Stimulated activated naive CD8-positive, alpha-beta T cell treated with anti-CD3 and anti-CD28 coated beads, Interleukin-15, Interleukin-2, amounts not matched to agents 100 ng/mL and 50 ng/mL, for 24 hours (primary cell): Measurements from ENCODE around the gene DLG4.

Source experiments
- H3K27ac Mint-ChIP-seq: one replicate; pipeline ENCODE4 v1.8.0; 2021; ENCODE audit warnings: mild to moderate bottlenecking, mixed read lengths
- H3K27me3 Mint-ChIP-seq: one replicate; pipeline ENCODE4 v1.8.0; 2021; ENCODE audit warnings: mixed read lengths
- H3K36me3 Mint-ChIP-seq: one replicate; pipeline ENCODE4 v1.8.0; 2021; ENCODE audit warnings: low read depth, mixed read lengths
- H3K4me1 Mint-ChIP-seq: one replicate; pipeline ENCODE4 v1.8.0; 2021; ENCODE audit warnings: low read depth, mixed read lengths
- H3K4me3 Mint-ChIP-seq: one replicate; pipeline ENCODE4 v1.8.0; 2021; ENCODE audit warnings: mild to moderate bottlenecking, mixed read lengths
- H3K9me3 Mint-ChIP-seq: one replicate; pipeline ENCODE4 v1.8.0; 2021; ENCODE audit warnings: mixed read lengths

The DLG4 gene

GRCh38 chr17:7239091-7240027 lies 19.7 kb upstream of the DLG4 start, which contains the start of gene PHF23:
Gene PHF23 (minus strand): TSS chr17:7239457. CDS start chr17:7239279, 178 bp downstream.
- H3K4me3 Mint-ChIP-seq, result peak within 1 kb of the TSS; percentile 94
- H3K36me3 Mint-ChIP-seq, result peaks cover 56% of the 10 kb centered on the region
- no peaks in the 10 kb centered on the region for H3K27me3 Mint-ChIP-seq
- H3K4me1 Mint-ChIP-seq, result peaks cover 71% of the 10 kb centered on the region
- no peaks in the 10 kb centered on the region for H3K9me3 Mint-ChIP-seq
- peak within 1 kb of the TSS; percentile 95 for H3K27ac Mint-ChIP-seq

GRCh38 chr17:7238420-7239090 lies 18.9 kb upstream of the DLG4 start:
- Mint-ChIP-seq H3K9me3 (no peaks in the 10 kb centered on the region), H3K27ac (peak overlapping the region; percentile 95), H3K36me3 (peaks cover 48% of the 10 kb centered on the region), H3K27me3 (no peaks in the 10 kb centered on the region), H3K4me3 (peak overlapping the region; percentile 94), H3K4me1 (peaks cover 76% of the 10 kb centered on the region)

DNA sequence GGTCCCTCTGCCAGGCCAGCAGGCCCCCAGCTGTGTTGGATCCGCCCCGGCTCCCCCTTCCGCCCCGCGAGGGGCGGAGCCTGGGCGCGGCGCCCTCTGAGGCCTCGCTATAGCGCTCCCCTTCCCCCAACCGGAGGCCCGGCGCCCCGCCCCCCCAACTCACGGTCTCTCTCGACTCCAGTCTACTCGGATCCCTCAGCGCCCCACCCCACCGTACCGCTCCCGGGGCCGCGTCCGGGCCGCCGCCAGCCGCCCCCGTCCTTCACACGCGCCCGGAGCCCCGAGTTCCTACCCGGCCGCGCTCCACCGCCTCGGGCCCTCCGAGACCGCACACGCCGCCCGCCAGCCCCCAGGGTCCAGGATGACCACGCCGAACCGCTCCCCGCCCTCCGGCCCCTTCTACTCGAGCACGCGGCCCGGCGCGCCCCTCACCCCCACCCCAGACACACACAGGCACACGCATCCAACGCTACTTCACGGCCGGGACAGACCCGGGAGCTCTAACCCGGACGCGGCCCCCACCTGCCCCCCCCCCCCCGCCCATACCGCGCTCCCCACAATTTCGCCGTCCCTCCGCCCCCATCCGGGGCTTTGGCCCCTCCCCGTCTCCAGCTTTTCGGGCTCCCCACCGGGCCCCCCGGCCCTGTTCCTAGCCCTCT lies 18.3 kb upstream of the DLG4 start:
- Mint-ChIP-seq H3K27ac (peak overlapping the region; percentile 84), H3K9me3 (no peaks in the 10 kb centered on the region), H3K4me1 (peaks cover 76% of the 10 kb centered on the region), H3K27me3 (no peaks in the 10 kb centered on the region), H3K4me3 (peak overlapping the region; percentile 94), H3K36me3 (peaks cover 47% of the 10 kb centered on the region)

DNA sequence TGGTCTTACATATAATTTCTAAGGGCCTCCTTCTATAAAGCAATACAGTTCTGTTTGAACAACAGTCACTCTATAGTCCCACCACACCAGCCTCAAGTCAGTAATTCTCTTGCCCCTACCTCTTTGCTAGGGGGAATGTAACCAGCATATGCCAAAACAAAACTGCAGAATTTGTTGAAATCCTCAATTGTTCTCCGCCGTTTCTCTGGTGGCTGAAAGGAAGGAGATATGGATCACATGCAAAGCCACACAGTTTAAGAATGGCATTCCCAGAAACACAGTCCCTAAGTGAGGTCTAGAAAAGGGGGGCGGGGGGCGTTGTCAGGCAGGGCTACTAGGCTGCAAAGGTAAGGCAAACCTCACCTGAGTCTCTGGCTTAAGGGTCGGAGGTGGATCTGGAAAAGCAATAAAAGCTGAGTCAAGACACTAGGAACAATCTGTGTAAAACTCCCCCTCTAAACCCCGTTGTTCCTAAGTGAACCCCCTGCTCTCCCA lies 17.7 kb upstream of the DLG4 start:
- no peaks in the 10 kb centered on the region for H3K9me3 Mint-ChIP-seq
- H3K36me3 Mint-ChIP-seq, result peaks cover 45% of the 10 kb centered on the region
- peak overlapping the region; percentile 94 for H3K4me3 Mint-ChIP-seq
- no peaks in the 10 kb centered on the region for H3K27me3 Mint-ChIP-seq
- H3K27ac Mint-ChIP-seq, result peak overlapping the region; percentile 84
- H3K4me1 Mint-ChIP-seq, result peaks cover 76% of the 10 kb centered on the region

GRCh38 chr17:7236808-7237207 lies 17.2 kb upstream of the DLG4 start:
- Mint-ChIP-seq H3K36me3 (peaks cover 50% of the 10 kb centered on the region), H3K4me3 (peak overlapping the region; percentile 94), H3K4me1 (peaks cover 76% of the 10 kb centered on the region), H3K27me3 (no peaks in the 10 kb centered on the region), H3K9me3 (no peaks in the 10 kb centered on the region), H3K27ac (peak overlapping the region; percentile 84)

GRCh38 chr17:7235693-7236665 lies 16.3 kb upstream of the DLG4 start:
- Mint-ChIP-seq H3K4me3 (peak overlapping the region; percentile 95), H3K36me3 (peaks cover 46% of the 10 kb centered on the region), H3K4me1 (peaks cover 69% of the 10 kb centered on the region), H3K27ac (peak overlapping the region; percentile 70), H3K27me3 (no peaks in the 10 kb centered on the region), H3K9me3 (no peaks in the 10 kb centered on the region)

DNA sequence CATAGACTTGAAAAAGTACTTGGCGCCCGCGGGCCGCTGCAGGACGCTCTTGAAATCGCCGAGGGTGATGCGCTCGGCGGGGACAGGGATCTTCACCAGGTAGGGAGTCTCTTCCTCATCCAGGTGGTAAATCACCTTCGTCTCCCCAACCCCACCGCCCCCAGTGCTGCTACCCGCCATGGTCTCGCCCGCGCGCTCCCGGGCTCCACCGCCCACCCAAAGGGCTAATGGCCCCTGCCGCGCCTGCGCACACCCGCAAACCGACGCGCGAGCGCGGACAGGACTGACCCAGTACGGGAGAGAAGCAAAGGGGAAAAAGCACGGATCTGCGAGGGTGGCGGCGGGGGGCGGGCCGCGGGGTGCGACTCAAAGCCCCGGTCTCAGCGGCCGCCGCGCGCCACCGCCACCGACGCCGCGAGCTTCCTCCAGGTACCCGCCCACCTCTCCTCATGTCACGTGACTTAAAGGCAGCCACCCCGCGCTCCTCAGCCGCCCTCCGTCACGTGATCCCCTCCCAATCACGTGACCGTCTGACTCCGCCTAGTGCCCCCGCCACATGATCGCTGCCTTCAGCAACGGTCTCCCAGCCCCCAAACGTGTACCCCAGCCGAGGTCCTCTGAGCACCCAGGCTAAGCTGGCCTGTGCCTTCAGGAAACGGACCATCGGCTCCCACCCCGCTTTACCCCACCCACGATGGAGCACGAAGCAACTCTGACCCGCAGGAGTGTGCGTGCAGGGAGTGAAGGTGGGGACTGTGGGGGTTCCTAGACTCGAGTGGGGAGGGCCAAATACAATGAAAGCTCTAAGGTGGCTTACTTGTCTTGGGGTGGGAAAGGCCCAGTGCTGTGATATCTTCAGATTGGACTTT lies 14.7 kb upstream of the DLG4 start, which contains the start of gene DVL2:
TSS of gene DVL2 (minus strand) at position 435 of the 869 bp plus-strand sequence. CDS start at position 180, 255 bp downstream.
- H3K9me3 Mint-ChIP-seq, result no peaks in the 10 kb centered on the region
- H3K4me3 Mint-ChIP-seq, result peak within 1 kb of the TSS; percentile 95
- H3K36me3 Mint-ChIP-seq, result peaks cover 43% of the 10 kb centered on the region
- no peaks in the 10 kb centered on the region for H3K27me3 Mint-ChIP-seq
- peak within 1 kb of the TSS; percentile 92 for H3K27ac Mint-ChIP-seq
- peaks cover 55% of the 10 kb centered on the region for H3K4me1 Mint-ChIP-seq

DNA sequence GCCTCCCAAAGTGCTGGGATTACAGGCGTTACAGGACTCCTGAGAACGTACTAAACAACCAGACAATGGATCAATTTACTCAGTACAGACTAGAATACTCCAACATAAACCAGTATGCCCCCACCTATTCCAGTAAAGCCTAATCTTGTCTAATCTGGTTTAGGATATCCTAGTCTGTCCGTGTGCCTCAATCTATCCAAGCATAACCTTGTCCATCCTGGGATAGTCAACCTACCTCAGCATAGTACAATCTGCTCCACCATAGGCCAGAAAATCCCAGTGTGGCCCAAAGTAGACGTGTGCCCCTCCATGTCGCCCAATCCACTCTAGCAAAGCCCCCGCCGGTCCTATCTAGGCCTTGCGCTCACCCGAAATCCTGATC lies 14.1 kb upstream of the DLG4 start:
- peaks cover 61% of the 10 kb centered on the region for H3K4me1 Mint-ChIP-seq
- peak overlapping the region; percentile 92 for H3K27ac Mint-ChIP-seq
- H3K9me3 Mint-ChIP-seq, result no peaks in the 10 kb centered on the region
- peak overlapping the region; percentile 95 for H3K4me3 Mint-ChIP-seq
- H3K36me3 Mint-ChIP-seq, result peaks cover 49% of the 10 kb centered on the region
- no peaks in the 10 kb centered on the region for H3K27me3 Mint-ChIP-seq

DNA sequence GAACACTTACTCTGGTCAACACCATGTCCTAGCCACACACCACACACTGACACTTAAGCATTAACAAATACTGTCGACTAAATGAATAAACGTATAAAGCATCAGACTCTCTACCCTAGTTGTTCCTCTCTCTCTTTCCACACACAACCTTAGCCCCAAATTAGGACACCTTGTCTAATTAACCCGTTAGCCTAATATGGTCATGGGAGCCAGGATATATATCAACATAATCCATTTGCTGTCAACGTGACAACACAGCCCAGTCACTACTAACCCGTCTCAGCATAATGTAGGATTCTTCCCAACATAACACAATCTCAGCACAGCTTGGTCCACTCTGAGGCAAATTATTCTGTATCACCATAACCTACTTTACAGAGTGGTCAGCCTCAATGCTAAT lies 12.5 kb upstream of the DLG4 start:
- no peaks in the 10 kb centered on the region for H3K27me3 Mint-ChIP-seq
- H3K4me3 Mint-ChIP-seq, result peak overlapping the region; percentile 95
- H3K4me1 Mint-ChIP-seq, result peaks cover 66% of the 10 kb centered on the region
- peaks cover 56% of the 10 kb centered on the region for H3K36me3 Mint-ChIP-seq
- H3K27ac Mint-ChIP-seq, result peak overlapping the region; percentile 28
- H3K9me3 Mint-ChIP-seq, result no peaks in the 10 kb centered on the region

GRCh38 chr17:7229504-7229903 lies 9.9 kb upstream of the DLG4 start:
- Mint-ChIP-seq H3K27me3 (no peaks in the 10 kb centered on the region), H3K27ac (no peak overlapping the region), H3K4me3 (no peak overlapping the region), H3K4me1 (peaks cover 40% of the 10 kb centered on the region), H3K36me3 (peaks cover 40% of the 10 kb centered on the region), H3K9me3 (no peaks in the 10 kb centered on the region)

- H3K36me3 Mint-ChIP-seq, result peaks cover 40% of the 10 kb centered on the region
- H3K27me3 Mint-ChIP-seq, result no peaks in the 10 kb centered on the region
- H3K4me3 Mint-ChIP-seq, result no peak overlapping the region
- H3K4me1 Mint-ChIP-seq, result peaks cover 36% of the 10 kb centered on the region
- H3K27ac Mint-ChIP-seq, result no peak overlapping the region
- H3K9me3 Mint-ChIP-seq, result no peaks in the 10 kb centered on the region
Observed at GRCh38 chr17:7228920-7229319, 9.3 kb upstream of the DLG4 start.

DNA sequence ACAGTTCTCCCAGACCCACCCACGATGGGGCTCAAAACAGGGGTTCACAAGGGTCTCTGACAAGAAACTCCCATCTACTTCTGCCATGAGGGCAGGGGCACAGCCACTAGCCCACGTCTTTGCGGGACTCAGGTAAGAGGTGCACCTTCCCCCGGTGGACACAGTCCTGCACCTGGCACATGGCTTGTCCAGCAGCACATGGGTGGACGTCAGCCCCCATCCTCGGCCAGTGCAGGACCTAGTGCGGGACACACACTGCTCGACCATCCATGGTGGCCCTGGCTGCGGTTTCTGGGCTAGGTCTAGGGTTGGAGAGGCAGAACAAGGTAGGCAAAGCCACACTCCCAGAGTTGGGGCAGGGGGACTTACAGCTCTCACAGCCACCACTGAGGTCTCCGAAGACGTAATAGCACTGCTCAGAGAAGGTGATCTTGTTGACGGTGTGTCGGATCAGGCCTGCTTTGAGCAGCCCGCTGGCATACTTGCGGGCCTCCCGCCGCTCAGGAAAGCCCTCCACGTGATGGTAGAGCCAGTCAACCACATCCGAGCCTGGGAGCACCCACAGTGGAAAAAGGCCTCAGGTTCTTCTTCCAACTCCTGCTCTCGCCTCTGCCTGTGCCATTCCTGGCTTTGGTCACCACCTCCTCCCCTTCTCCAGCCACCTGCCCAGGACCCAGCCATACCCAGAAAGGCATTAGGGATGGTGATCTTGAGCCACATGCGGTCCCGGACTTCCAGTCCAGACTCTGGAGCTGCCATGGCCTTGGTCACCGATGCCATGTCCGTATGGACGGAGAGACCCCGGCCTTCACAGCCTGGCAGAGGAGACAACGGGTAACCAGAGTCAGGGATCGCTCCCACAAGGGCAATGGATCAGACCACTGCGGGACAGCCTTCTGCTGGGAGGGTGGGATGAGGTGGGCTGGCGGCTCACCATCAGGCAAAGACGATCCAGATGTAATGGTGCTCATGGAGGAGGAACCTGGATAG lies 7.4 kb upstream of the DLG4 start:
- H3K4me1 Mint-ChIP-seq, result peaks cover 19% of the 10 kb centered on the region
- H3K27me3 Mint-ChIP-seq, result no peaks in the 10 kb centered on the region
- no peaks in the 10 kb centered on the region for H3K9me3 Mint-ChIP-seq
- no peak overlapping the region for H3K4me3 Mint-ChIP-seq
- no peak overlapping the region for H3K27ac Mint-ChIP-seq
- H3K36me3 Mint-ChIP-seq, result peaks cover 40% of the 10 kb centered on the region
